D721Med (cell line): Measurements from ENCODE around the gene MEOX1.

Experiments
- DNase-seq: peaks from one replicate; pipeline ENCODE4 v3.0.0; 2011; ENCODE audit warnings: low spot score; ENCODE audit not compliant: insufficient read length
- FAIRE-seq: peaks from 2 replicates; lab custom pipeline; 2011; peaks lifted over from hg19 to GRCh38; lab: Jason Lieb, UNC
- CTCF ChIP-seq: IDR thresholded peaks from 2 replicates; pipeline ENCODE4 v1.5.1; 2012; ENCODE audit warnings: mild to moderate bottlenecking, control low read depth; ENCODE audit not compliant: insufficient read depth; ENCODE audit errors: missing control alignments

MEOX1 gene

GRCh38 chr17:43616029-43616351, 45.7 kb downstream of the MEOX1 start:
- TF ChIP-seq CTCF: no peak
- FAIRE-seq (no peak), DNase-seq (no peak)

GRCh38 chr17:43615330-43616028, 46.2 kb downstream of the MEOX1 start:
- no peak for TF ChIP-seq CTCF
- FAIRE-seq (no peak), DNase-seq (no peak)

DNA sequence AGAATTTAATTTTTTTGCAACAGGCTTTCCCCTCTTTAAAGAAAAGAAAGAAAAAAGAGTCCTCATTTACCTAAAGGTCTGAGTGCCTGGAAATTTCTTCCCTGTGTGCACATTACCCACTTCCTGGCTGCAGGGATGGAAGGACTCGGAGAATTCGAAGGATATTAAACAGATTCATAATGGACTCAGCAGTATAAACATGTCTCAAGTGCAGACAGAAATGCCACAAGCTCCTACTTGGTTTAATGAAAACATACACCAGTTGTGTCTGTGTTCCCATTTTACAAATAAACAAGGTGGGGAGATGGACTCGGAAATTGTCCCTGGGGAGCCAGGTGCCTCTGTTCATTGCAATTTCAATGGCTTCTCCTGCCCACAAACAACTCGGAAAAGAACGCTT, 47.2 kb downstream of the MEOX1 start:
- FAIRE-seq: no peak
- TF ChIP-seq CTCF: no peak
- no peak for DNase-seq

- FAIRE-seq (no peak), DNase-seq (no peak)
- no peak for TF ChIP-seq CTCF
Measured at GRCh38 chr17:43613917-43614316, 47.8 kb downstream of the MEOX1 start.

DNA sequence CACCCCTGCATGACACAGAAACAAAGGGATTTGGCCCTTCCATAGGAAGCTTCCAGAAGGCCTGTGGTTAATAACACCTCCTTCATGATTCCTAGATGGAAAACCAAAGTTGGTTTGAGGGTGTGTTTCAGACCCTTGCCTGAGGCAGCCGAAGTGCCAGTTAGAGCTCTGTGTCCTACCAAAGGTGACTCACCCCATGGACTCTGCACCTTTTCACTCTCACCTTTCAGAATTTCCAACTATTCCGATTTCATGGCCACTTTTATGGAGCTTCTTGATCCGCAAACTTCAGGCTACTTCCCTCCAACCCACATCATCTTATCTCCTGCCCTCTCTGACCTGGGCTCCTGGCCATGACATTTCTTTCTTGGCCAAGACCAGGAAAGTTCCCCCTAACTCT, 49.2 kb downstream of the MEOX1 start:
- DNase-seq (no peak), FAIRE-seq (no peak)
- no peak for TF ChIP-seq CTCF

DNA sequence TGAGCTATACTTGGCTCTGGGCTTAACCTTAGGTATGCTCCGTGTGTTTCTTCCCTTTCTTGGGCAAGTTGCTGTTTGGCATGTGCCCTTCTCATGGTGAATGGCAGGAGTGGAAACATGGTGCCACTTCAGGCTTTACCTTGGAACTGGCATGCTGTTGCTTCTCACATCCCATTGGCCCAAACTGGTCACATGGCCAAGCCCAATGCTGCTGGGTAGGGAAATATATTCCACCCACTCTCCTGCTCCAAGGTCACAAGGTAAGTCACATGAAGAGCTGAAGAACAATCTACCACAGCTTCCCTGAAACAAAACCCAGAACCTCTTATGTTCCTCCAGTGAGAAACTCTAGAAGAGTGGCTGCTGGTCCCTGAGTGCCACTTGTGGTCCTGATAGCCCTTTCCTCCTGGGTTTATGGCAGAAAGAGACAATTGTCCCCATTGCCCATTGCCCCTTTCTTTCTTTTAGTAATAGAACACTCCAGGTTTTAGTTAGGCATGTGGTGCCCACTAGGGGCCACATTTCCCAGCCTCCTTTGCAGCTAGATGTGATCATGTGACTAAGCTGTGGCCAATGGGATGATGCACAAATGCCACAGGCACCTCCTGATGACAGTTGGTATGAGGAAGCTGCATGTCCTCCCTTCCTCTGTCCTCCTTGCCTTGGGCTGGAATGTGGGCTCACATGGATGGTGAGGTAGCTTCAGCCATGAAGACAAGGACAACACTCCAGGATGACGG, 50.3 kb downstream of the MEOX1 start:
- no peak for FAIRE-seq
- TF ChIP-seq CTCF: no peak

More for the DNA sequence above, 50.3 kb downstream of the MEOX1 start:
- no peak for DNase-seq
